ENCODE data around the gene ZWILCH. TPM values are rescaled to one million over a fixed set of nuclear protein-coding genes. Genes with fewer than 3 reads are reported as not detected.

Gene ZWILCH
- total and polyA plus RNA-seq, 2 donors (not counting 3 experiments of a cell fraction or from before 2014, with no cell fraction given): 9.3 to 28.8 TPM

GRCh38 chr15:66497502-66498455 lies 7.3 kb upstream of the ZWILCH start, which contains the start of gene SNAPC5:
TSS of gene SNAPC5 (minus strand) at chr15:66497762. CDS start at chr15:66497731, 31 bp downstream.
- H2AFZ ChIP-seq (ENCODE audit: low read depth, low read length): no peak within 1 kb of the TSS
- H3K9me3 ChIP-seq (replicated peaks; ENCODE audit: control insufficient read depth, insufficient read depth, low read length): no peaks in the 10 kb centered on the region
- peak within 1 kb of the TSS; percentile 64 for H3K4me2 ChIP-seq (ENCODE audit: insufficient read depth, low read length)
- H3K27me3 ChIP-seq (ENCODE audit: control insufficient read depth in 2 of 2, insufficient read depth in 2 of 2, low read length in 2 of 2): no peaks in the 10 kb centered on the region
- TF ChIP-seq POLR2A (IDR thresholded peaks at IDR 0.05; ENCODE audit: low read depth, low read length) (peak; percentile 78), MAX (IDR thresholded peaks at IDR 0.05; ENCODE audit: insufficient read depth, insufficient read length) (peak; percentile 33), POLR2AphosphoS5 (IDR thresholded peaks at IDR 0.05; ENCODE audit: insufficient read depth, low read depth, low read length) (peak; percentile 89), FOS (IDR thresholded peaks at IDR 0.05; ENCODE audit: borderline replicate concordance, insufficient read depth, low read length) (peak; percentile 20), JUN (IDR thresholded peaks at IDR 0.05; ENCODE audit: borderline replicate concordance, insufficient read depth, insufficient read length, low read depth) (no peak), EZH2 (IDR thresholded peaks at IDR 0.05; ENCODE audit: borderline replicate concordance, low read depth, low read length, severe bottlenecking) (no peak), GATA2 (IDR thresholded peaks at IDR 0.05; ENCODE audit: insufficient read depth, insufficient read length, low read depth, low read length) (no peak), MYC (IDR thresholded peaks at IDR 0.05; ENCODE audit: low read depth, low read length) (peak; percentile 23), CTCF (IDR thresholded peaks at IDR 0.05; ENCODE audit: extremely low read depth in 1 of 2, insufficient read depth in 1 of 2, low read depth in 1 of 2, low read length in 2 of 2) (peak; percentile 97 to 99)
- peak within 1 kb of the TSS; percentile 41 to 62 (median 62) for H3K4me3 ChIP-seq (replicated peaks in 1 of 3; ENCODE audit: insufficient read depth in 1 of 3, low read depth in 1 of 3, low read length in 3 of 3)
- H3K9me1 ChIP-seq (replicated peaks; ENCODE audit: control insufficient read depth, extremely low read depth, insufficient read depth, low read length): no peaks in the 10 kb centered on the region
- intact Hi-C loops (cut with micrococcal nuclease): loop anchor here (1.0 to 10.0 kb wide), 5 partner anchors 111 to 513 kb away; partner anchors contain the start of genes MAP2K1 and TIPIN
- peaks cover 32 to 35% of the 10 kb centered on the region in 2 experiments for H3K36me3 ChIP-seq (ENCODE audit: control insufficient read depth in 2 of 2, extremely low read depth in 1 of 2, insufficient read depth in 2 of 2, low read length in 2 of 2)
- ChIA-PET CTCF (interaction anchor here (0.5 to 3.7 kb wide), 39 partner anchors 10 to 902 kb away, joined by 3 to 100 read pairs (median 5); partner anchors contain the start of genes DIS3L, LCTL, MAP2K1 and TIPIN), POLR2A (interaction anchor here (2.1 kb wide), 1 partner anchor 111 kb away, joined by 19 read pairs; the partner anchor contains the start of gene MAP2K1)
- peaks cover 20% of the 10 kb centered on the region for H3K4me1 ChIP-seq (ENCODE audit: control insufficient read depth, extremely low read depth, insufficient read depth, low read length)
- H3K9ac ChIP-seq (replicated peaks; ENCODE audit: extremely low read depth, insufficient read depth, low read length): peak within 1 kb of the TSS; percentile 72
- dilution Hi-C loops (cut with MboI; ENCODE audit: extremely low pct_ligation_motif_present, low sequenced_read_pairs): no loop called here
- peak within 1 kb of the TSS; percentile 41 for H3K27ac ChIP-seq (ENCODE audit: insufficient read depth, low read depth, low read length)
- DNase-seq (ENCODE audit: low read depth, low spot score): peak; percentile 96
- peaks cover 3% of the 10 kb centered on the region for H4K20me1 ChIP-seq (replicated peaks; ENCODE audit: control insufficient read depth, extremely low read depth, insufficient read depth, low read length)
- BruUV-seq (replicated peaks): no TSS peak
- FAIRE-seq: peak; percentile 79
- H3K79me2 ChIP-seq (ENCODE audit: control insufficient read depth, insufficient read depth, low read length): peaks cover 32% of the 10 kb centered on the region

All from endothelial cell of umbilical vein (primary cell).